NCI-H1930 (cell line): ENCODE data around the gene AKIRIN2.
"Not testable (repeated sequence)": the region's sequence is repeated elsewhere in the genome, so short reads cannot be mapped to it uniquely, and the experiment has no call there.

Experiments used
- DNase-seq, 2 experiments: peaks; one replicate each; lab custom pipeline; 2025; lab: John Stamatoyannopoulos, UW

Gene AKIRIN2

DNA sequence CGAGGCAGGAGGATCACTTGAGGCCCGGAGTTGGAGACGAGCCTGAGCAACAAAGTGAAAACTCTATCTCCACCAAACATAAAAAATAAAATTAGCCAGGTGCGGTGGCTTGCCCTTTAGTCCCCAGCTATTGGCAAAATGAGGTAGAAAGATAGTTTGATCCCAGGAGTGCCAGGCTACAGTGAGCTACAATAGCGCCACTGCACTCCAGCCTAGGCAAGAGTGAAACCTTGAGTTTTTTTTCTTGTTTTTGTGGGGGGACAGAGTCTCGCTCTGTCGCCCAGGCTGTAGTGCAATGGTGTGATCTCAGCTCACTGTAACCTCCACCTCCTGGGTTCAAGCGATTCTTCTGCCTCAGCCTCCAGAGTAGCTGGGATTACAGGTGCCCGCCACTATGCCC, 14.1 kb downstream of the AKIRIN2 start:
- not testable (repeated sequence) for DNase-seq

DNA sequence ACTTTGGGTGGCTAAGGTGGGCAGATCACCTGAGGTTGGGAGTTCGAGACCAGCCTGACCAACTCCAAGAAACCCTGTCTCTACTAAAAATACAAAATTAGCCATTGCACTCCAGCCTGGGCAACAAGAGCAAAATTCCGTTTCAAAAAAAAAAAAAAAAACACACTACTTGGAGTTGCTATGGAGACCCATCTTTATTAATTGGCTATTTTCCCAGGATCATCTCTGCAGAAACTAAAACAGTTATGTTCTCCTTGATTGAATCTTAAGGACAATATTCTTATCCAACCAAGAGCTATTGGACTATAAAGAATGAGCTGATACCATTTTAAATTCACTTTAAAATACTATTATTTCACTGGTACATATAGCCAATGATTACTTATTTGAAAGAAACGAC, 14.7 kb downstream of the AKIRIN2 start:
- no peak for DNase-seq

DNA sequence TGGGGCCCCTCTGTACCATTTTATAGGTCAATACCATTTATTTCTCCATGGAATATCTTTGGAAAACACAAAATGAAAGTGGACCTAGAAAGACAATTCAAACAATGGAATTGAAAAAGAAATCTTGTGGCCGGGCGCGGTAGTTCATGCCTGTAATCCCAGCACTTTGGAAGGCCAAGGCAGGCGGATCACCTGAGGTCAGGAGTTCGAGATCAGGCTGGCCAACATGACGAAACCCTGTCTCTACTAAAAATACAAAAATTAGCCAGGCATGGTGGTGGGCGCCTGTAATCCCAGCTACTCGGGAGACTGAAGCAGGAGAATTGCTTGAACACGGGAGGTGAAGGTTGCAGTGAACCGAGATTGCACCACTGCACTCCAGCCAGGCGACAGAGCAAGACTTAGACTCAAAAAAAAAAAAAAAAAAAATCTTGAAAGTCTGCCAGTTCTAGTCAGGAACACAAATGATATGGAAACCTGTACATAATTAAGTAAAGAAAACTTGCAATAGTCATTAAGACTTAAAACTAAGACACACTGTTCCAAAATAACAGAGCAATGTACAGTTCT, 15.3 kb downstream of the AKIRIN2 start:
- DNase-seq = not testable (repeated sequence)

DNA sequence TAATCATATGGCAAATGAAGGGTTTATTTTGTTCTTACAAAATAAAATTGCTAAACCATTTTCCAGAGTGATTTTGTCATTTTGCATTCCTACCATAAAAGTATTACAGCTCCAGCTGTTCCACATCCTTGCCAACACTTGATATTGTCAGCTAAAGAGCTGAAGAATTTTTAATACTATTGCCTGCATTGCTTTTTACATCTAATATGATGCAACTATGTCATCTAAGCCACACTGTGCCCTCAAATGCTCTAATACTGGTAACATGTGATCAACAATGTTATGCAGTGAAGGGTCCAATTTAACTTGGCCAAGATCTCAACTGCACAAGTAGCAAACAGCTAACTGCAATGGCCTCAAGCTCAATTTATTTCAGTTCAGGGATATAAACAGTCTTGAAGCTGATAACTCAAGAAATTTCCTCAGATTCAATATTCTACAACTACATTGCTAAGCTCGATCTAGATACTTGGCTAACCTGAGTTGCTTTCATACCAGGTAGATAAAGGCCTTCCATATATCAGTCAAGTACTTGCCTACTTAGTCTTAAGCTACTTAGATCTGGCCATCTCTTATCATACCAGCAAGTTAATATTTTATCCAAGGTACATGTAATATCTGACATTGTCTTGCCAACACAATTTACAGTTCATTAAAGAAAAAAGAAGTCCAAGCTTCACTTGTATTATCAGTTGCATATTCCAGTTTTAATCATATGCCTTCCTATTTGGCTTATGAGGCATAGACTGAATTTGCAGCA, 17.0 kb downstream of the AKIRIN2 start:
- no peak for DNase-seq

DNA sequence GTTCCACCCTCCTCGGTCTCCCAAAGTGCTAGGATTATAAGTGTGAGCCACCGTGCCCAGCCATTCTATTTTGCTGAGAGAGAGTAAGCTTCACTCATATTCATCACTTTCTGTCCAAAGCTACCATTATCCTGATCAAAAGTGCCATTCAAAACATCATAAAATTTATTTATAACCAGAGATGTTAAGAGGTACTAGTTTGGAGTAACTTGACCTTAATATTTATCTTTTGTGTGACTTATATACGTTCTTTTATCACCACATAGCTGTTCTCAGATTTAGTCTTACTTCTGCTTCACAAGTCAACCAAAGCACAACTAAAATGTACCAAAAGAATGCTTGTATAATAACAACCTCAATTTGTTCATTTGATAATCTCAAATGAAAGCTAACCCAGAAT, 18.1 kb downstream of the AKIRIN2 start:
- no peak for DNase-seq

DNA sequence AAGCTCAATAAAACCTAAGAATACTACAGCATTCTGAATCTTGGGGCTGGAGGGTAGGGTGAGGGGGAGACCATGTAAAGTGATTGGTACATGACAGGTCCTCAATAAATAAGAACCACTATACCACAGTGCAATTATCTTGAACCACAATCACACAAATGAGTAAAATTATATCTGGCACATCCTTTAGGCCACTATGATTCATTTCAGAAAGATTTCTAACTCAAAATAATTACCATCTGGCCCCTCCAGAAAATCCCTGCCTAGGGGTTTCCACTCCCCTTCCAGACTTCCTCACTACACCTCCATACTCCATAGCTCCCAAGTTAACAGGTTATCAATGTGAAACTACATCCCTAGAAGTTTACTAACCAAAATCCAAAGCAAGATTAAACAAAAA, 19.7 kb downstream of the AKIRIN2 start:
- DNase-seq = no peak

DNA sequence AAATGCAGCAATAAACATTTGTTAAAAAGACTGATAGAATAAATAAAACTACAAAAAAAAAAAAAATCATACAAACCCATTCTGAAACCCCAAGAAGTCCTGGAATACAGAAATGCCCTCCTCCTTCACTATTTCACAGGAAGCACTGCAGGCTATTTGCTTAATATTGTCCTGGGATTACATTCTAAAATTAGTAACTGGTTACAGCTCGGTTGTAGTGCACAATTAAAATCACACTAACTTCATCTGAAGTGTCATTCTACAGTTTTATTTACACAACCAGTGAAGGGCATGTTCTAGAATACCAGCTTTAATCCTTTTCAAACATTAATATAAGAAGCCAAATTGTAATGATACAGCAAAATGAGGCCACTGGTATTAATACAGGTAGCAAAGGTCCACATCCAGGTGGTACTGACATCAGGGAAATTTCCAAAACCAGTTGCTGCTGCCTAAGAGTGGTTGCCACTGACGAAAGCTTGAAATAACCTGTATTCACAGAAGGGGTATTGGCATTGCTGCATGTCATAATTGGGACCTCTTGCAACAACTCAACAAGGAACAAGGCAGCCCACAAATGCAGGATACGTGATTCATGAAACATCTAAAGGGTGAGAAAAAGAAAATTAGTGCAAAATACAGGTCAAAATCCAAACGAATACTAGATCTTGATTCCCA, 26.9 kb downstream of the AKIRIN2 start:
- DNase-seq = no peak

DNA sequence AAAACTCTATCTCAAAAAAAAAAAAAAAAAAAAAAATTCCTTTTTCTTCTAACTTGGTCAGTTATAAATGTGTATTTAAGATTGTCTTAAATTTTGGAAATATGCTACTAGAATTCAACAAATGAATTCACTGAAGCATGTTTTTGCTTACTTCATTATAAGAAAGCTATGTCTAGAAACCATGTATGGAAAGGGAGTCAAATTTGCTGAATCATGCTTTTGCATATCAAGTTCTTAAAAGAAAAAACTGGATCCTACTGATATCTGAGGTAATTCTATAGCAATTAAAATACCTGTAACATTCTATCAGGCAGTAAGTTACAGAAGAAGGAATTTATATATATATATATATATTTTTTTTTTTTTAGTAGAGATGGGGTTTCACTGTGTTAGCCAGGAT, 27.7 kb downstream of the AKIRIN2 start:
- DNase-seq = no peak

DNA sequence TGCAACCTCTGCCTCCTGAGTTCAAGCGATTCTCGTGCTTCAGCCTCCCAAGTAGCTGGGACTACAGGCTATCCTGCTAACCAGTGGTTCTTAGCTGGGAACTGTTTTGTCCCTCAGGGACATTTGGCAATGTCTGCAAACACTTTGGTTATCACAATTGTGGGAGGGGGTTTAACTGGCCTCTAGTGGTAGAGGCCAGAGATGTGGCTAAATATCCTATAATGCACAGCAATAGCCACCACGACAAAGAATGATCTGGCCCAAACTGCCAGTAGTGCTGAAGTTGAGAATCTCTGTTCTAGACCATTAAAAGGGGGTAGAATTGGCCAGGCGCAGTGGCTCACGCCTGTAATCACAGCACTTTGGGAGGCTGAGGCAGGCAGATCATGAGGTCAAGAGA, 28.8 kb downstream of the AKIRIN2 start:
- DNase-seq = no peak

DNA sequence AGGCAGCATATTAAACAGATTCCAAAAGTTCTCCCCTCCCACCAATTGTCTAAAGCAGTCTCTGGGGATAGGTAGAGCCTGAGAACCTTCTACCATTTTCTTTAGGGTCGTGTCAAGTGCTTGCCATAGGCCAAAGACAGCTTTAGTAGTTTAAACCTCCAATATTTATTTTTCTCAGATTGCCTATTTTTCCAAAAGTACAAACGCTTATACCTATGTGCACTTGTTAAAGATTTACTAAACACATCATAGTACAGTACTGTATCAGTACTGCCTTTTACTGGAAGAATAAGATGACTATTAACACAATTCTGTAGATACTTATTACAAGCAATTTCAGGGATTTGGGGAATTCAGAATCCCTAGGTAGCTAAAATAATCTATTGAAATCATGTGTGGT, 29.4 kb downstream of the AKIRIN2 start:
- no peak for DNase-seq

DNA sequence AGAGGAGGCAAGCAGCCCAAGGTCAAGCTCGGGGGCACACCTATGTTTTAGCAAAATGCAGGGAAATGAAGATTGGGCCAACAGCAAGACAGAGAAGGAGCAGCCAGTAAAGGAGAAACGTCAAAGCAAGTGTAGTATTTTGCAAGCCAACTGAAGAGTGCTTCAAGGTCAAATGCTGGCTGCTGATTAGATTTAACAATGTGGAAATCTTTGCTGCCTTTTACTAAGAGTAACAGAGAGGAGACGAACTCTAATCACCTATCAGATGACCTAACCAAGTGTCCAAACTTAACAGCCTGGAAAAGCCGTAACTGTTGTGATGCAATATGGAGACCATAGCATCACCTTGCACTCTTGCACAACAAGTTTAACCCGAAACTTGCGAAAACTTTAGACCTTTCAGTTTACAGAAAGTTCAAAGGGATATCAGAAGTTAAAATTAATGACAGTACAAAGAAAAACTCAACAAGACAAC, 30.4 kb downstream of the AKIRIN2 start:
- no peak for DNase-seq

DNA sequence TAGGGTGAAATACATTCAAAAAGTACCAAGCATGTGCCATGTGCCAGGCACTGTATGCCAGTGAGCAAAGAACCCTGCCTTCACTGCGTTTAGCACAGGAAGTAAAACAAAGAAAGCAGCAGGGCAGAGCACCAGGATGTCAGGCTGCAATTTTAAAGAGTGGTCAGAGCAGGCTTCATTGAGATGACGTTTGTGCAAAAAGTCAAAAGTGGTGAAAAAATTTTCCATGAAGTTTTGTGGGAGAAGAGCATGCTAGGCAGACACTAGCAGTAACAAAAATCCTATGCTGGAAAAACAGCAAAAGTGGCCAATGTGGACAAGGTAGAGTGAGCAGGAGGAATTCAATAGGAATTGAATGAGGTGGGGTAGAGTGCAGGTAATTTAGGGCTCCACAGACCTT, 31.3 kb downstream of the AKIRIN2 start:
- no peak for DNase-seq

DNA sequence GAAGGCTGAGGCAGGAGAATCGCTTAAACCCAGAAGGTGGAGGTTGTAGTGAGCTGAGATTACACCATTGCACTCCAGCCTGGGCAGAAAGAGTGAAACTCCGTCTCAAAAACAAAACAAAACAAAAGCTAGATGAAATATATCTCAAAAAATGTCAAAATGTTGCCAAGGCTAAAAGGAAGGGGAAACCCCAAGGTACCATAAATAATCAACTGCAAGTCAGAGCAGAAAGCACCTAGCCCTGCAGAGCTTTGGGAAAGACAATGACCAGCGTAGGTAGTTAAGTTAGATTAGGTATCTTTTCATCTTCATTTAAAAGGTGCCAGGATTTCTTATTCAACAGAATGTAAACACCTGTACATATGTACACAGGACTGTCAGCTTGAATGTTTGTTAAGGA, 33.0 kb downstream of the AKIRIN2 start:
- no peak for DNase-seq

DNA sequence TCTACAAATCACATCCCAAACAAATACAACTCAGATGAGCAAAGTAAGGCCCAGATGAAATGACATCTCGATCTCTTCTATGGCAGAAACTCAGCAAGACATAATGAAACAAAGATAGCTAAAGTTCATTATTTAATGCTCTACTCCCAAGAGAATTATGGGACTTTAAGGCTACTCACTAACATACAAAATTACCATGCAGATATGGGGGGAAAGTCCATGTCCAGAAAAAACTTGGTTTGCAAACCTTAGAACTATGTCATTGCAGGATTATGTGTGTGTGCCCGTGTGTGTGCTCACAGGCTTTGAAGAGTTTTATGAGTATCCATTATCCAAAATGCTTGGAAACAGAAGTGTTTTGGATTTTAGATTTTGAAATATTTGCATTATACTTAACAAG, 34.0 kb downstream of the AKIRIN2 start:
- DNase-seq = no peak

DNA sequence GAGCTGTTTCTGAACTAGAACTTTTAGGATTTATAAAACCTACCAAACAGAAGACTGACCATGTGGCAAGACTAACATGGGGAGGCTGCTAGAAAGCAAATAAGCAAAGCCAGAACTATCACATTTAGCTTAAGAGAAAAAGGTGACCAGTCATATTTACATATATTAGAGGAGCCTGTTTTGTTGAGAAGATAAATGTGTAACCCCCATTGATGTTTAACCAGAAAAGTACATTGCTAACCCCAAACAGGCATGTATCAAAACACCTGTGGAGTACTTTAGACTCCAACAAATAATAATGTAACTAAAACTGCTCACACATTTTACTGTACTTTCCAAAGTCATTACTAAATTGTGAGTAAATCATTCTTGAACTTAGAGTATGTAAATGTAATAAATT, 35.0 kb downstream of the AKIRIN2 start:
- no peak for DNase-seq

DNA sequence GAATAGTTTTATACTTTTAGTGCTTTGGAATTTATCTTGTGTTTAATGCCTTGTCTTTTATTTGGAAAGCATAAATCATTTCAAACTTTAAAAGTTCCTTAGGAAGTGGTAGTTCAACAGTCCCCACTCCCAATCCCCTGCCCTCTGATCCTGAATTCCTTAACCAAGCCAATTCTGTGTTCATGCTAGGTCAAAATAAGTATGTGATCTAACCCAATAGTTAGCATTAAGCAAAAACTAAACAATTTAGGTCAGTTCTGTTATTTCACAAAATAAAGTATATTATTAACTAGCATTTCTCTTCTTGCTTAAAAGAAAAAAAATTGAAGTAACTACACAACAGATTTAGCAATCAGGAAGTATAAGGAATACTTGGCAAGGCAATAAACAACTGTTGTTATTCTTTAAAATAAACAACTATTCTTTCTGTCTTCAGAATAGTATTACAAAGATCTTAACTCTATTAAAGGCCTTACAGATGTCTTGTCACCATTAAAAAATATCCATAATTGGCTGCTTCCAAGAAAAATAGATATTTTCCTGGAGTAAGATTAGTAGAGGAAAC, 37.0 kb downstream of the AKIRIN2 start:
- no peak for DNase-seq

DNA sequence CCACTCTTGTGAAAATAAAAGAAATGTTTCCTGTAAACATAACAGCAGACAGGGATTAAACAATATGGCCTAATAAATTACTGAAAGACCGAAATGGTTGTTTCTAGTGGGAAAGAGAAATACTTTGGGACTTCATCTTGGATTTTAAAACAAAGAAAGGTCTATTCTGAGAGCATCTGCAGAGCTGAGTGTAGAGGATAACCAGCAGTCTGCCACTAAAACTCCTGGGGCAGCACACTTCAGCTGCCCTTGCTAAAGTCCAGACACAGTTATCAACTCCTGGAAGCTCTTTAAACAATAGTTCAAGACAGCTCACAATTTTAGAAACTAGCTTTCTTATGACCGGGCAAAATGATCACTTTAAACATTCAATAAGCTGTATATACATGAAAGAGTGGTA, 38.6 kb downstream of the AKIRIN2 start:
- no peak for DNase-seq

DNA sequence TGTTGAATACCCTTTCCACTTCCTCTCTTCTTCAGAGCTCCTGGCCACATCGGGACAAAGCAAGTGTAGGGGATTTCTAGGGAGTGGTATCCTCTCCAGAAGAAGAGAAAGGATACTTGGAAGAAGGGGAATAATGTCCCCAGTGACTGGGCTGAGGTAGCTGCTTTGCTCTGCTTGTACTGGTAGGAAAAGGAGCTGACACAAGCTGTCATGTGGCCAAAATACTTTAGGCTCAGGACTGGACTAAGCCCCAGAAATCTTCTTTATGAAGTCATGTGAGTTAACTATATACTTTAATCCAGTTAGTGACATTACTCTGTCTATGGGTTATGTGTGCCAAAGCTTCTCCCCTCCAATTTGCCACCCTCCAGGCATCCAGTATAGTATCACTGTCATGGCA, 40.5 kb downstream of the AKIRIN2 start:
- DNase-seq = no peak

DNA sequence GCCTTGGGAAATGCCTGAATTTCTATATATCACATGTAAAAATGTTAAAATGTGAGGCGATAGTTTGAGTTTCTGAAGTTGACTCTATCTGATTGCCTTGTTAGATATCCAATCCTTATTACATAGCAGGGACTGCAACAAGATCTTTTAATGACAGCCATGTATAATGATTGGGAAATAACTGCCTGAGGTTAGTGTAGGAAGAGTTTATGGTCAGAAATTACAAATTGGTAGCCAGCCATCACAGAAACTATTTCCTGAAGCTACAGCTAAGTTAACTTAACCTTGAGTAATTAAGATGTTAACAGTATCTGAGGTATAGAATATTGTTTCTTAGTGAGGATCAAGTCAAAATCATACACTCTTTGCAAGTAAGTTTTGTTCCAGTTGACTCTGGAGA, 41.0 kb downstream of the AKIRIN2 start:
- no peak for DNase-seq

DNA sequence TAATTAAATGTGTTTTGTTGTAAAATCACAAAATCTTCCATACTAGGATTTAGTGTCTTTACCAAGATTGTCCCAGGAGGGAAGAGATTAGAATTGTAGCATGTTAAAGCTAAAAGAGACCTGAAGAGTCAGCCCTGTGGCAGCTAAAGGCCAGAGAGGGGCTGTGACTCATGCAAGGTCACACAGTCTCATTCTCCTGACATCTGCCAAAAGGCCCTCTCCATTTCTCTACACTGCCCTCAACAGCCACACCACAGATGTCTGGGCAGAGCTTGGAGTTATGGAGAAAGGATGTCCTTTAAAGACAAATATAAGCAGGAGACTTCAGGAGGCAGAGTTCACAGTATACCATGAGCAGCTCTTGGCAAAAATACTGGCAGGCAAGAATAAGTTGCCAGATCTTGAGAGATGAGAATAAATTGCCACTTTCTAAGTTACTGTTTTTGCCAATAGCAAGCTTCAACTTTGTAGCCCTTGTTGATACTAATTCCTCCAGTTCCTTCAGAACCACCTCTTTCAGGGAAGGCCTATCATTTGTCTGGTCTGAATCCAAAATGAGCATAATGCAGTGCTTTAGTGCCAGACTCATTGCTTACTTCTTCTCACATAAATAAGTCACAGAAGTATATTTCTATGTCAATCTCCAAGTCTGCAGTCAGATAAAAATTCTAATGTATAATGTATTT, 41.7 kb downstream of the AKIRIN2 start:
- DNase-seq = no peak

DNA sequence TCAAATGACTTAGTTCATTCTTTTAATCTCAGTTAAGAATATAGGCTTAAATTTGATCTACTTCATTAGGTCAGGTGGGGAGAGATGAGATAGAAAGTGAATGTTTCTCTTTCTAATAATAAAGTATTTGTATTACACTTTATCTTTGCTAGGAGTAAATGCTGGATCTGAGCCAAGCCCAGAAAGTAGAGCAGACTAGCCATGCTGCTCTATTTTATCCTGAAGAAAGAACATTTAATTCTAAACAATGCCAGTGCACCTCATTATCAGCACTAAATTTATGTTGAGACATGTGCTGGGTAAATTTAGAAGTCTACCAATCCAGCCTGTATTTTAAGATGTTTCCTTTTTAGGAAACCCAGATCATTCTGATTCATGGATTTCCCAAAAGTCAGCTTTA, 43.5 kb downstream of the AKIRIN2 start:
- no peak for DNase-seq

DNA sequence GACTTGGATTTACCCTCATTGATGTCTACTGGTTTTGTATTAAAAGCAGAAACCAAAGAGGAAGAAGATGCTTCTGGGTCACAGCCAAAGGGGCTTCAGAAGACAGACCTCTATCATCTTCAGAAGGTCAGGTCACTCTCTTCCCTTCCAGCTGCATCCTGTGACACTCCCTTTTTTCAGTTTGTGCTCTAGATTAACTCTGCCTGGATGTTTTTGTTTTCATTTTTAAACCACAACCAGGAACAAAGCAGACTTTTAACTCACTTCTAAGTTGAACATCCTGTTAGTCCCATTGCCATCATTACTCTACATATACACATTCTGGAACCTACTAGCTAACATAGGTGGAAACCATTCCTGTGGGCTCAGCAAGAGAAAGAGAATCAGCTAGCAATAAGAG, 45.2 kb downstream of the AKIRIN2 start:
- DNase-seq = no peak

DNA sequence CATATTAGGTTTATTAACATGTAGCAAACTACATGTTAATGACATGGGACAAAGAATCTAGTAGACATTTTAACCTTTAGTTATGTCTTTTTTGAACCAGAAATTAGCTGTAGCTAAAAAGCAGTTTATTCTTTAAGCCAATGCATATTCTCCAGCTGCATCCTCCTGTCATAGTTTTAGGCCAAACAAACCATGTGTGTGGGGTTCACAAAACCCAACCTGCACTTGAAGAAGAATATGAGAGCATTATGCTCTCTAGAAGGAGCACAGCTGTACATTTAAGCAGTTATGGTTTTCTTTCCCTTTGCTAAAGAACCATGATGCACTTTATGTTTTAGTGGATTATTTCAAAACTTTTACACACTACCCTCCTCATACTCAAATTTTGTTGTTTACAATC, 46.2 kb downstream of the AKIRIN2 start:
- no peak for DNase-seq
